Suprapubic skin (tissue), 4 donors: ENCODE data around the gene YIPF2. TPM values are rescaled to one million over a fixed set of nuclear protein-coding genes. Genes with fewer than 3 reads are reported as not detected.
"Not testable (repeated sequence)": the region's sequence is repeated elsewhere in the genome, so short reads cannot be mapped to it uniquely, and the experiment has no call there.

Experiments
- DNase-seq, 2 donors: peaks; one replicate each; pipeline ENCODE4 v3.0.0-alpha.2; 2019; ENCODE audit warnings: low spot score in 2 of 2
- H3K27ac ChIP-seq: fragments of 200-600 bp; sonication (generic); one replicate; pipeline ENCODE4 v1.5.1; 2019
- H3K27me3 ChIP-seq: fragments of 200-600 bp; sonication (generic); one replicate; pipeline ENCODE4 v1.5.1; 2019
- H3K36me3 ChIP-seq: fragments of 200-600 bp; sonication (generic); one replicate; pipeline ENCODE4 v1.5.1; 2019
- H3K4me1 ChIP-seq: fragments of 200-600 bp; sonication (generic); one replicate; pipeline ENCODE4 v1.5.1; 2019
- H3K4me3 ChIP-seq: fragments of 200-600 bp; sonication (generic); one replicate; pipeline ENCODE4 v1.5.1; 2019; ENCODE audit warnings: mild to moderate bottlenecking
- H3K9me3 ChIP-seq: fragments of 200-600 bp; sonication (generic); one replicate; pipeline ENCODE4 v1.5.1; 2019
- CTCF ChIP-seq, 2 donors: fragments of 200-600 bp in 1 of 2; fragments of 450-650 bp in 1 of 2; sonication (generic) in 1 of 2; IDR thresholded peaks; one replicate each; pipeline ENCODE4 v1.5.1; 2016 to 2019; ENCODE audit warnings: antibody characterized with exemption in 2 of 2, mild to moderate bottlenecking in 1 of 2, moderate library complexity in 1 of 2
- EP300 ChIP-seq: sonication (generic); formaldehyde crosslinking; IDR thresholded peaks from one replicate; pipeline ENCODE4 v1.6.1; 2017; ENCODE audit warnings: antibody characterized with exemption
- POLR2A ChIP-seq, 2 donors: fragments of 450-650 bp; IDR thresholded peaks; one replicate each; pipeline ENCODE4 v1.6.1; 2017; ENCODE audit warnings: antibody characterized with exemption in 2 of 2, mild to moderate bottlenecking in 2 of 2, moderate library complexity in 2 of 2
- POLR2AphosphoS5 ChIP-seq, 3 donors: sonication (generic); formaldehyde crosslinking; IDR thresholded peaks; one replicate each; pipeline ENCODE4 v1.6.1; 2017; ENCODE audit warnings: antibody characterized with exemption in 3 of 3
- WGBS: methylation state at CpG from one replicate; pipeline ENCODE4 v1.1.5; 2018; 5-methylcytosine and 5-hydroxymethylcytosine counted together
- total RNA-seq, 4 donors: library from RNA; depleted of rRNA; stranded (reverse); fragments of >200 nt; gene quantifications; one replicate each; pipeline ENCODE4 v1.1.0, GENCODE V29; 2016

Gene YIPF2
- total RNA-seq, 4 donors from 2014 or later: 32.4 to 68.0 (median 50.2) TPM

DNA sequence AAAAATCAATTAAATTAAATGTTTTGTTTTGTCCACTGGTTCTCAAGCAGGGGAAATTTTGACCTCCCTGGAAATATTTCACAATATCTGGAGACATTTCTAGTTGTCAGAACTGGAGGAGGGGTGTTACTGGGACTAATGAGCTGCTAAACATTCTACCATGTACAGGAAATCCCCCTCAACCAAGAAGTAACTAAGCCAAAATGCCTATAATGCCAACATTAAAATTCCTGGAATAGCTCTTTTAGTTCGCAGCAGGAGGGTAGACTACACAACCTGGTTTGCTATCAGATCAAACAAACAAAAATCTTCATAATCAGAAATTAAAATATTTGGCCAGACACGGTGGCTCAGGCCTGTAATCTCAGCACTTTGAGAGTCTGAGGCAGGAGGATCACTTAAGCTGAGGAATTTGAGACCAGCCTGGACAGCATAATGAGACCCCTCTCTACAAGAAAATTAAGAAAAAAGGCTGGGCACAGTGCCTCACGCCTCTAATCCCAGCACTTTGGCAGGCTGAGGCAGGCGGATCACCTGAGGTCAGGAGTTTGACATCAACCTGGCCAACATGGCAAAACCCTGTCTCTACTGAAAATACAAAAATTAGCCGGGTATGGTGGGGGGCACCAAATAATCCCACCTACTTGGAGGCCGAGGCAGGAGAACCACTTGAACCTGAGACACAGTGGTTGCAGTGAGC is 18.7 kb upstream of the YIPF2 start:
- no peaks in the 10 kb centered on the region for H3K27me3 ChIP-seq
- 56% methylated on average over 6 of the region's 6 CpGs for WGBS
- H3K4me1 ChIP-seq: peaks cover 15% of the 10 kb centered on the region
- no peak for DNase-seq
- no peak overlapping the region for H3K4me3 ChIP-seq
- TF ChIP-seq CTCF (IDR thresholded peaks at IDR 0.05) (no peak), POLR2A (IDR thresholded peaks at IDR 0.05) (no peak), EP300 (no peak), POLR2AphosphoS5 (IDR thresholded peaks at IDR 0.05) (no peak)
- no peaks in the 10 kb centered on the region for H3K36me3 ChIP-seq
- H3K9me3 ChIP-seq: no peaks in the 10 kb centered on the region
- no peak overlapping the region for H3K27ac ChIP-seq

GRCh38 chr19:10945264-10945663 is 16.8 kb upstream of the YIPF2 start:
- no peaks in the 10 kb centered on the region for H3K9me3 ChIP-seq
- no peaks in the 10 kb centered on the region for H3K36me3 ChIP-seq
- H3K27me3 ChIP-seq: no peaks in the 10 kb centered on the region
- no peak for DNase-seq
- no peak overlapping the region for H3K27ac ChIP-seq
- H3K4me1 ChIP-seq: peaks cover 18% of the 10 kb centered on the region
- H3K4me3 ChIP-seq: no peak overlapping the region
- TF ChIP-seq CTCF (IDR thresholded peaks at IDR 0.05) (no peak), POLR2A (IDR thresholded peaks at IDR 0.05) (no peak), EP300 (no peak), POLR2AphosphoS5 (IDR thresholded peaks at IDR 0.05) (no peak)
- WGBS: 85% methylated on average over 4 of the region's 4 CpGs

DNA sequence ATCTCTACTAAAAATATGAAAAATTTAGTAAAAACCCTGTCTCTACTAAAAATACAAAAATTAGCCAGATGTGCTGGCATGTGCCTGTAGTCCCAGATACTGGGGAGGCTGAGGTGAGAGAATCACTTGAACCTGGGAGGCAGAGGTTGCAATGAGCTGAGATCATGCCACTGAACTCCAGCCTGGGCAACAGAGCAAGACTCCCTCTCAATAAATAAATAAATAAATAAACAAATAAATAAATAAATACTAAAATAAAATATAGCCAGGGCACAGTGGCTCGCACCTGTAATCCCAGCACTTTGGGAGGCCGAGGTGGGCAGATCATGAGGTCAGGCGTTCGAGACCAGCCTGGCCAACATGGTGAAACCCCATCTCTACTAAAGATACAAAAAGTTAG is 15.0 kb upstream of the YIPF2 start:
- not testable (repeated sequence) for H3K4me3 ChIP-seq, H3K27ac ChIP-seq
- H3K4me1 ChIP-seq: peaks cover 27% of the 10 kb centered on the region

GRCh38 chr19:10941649-10942048 is 13.2 kb upstream of the YIPF2 start:
- not testable (repeated sequence) for H3K27ac ChIP-seq, H3K9me3 ChIP-seq, DNase-seq, H3K27me3 ChIP-seq, H3K36me3 ChIP-seq, H3K4me3 ChIP-seq
- 80% methylated on average over 14 of the region's 14 CpGs for WGBS
- peaks cover 21% of the 10 kb centered on the region for H3K4me1 ChIP-seq

More for the DNA sequence above, 15.0 kb upstream of the YIPF2 start:
- not testable (repeated sequence) for DNase-seq, H3K9me3 ChIP-seq, H3K27me3 ChIP-seq, H3K36me3 ChIP-seq
- 98% methylated on average over 4 of the region's 4 CpGs for WGBS

- peaks cover 10% of the 10 kb centered on the region for H3K36me3 ChIP-seq
- H3K4me1 ChIP-seq: peaks cover 13% of the 10 kb centered on the region
- no peak overlapping the region for H3K27ac ChIP-seq
- no peak for DNase-seq
- H3K27me3 ChIP-seq: no peaks in the 10 kb centered on the region
- TF ChIP-seq EP300 (no peak), CTCF (IDR thresholded peaks at IDR 0.05) (peak; percentile 50 to 55)
- no peak overlapping the region for H3K4me3 ChIP-seq
- 4% methylated on average over 11 of the region's 11 CpGs for WGBS
- H3K9me3 ChIP-seq: no peaks in the 10 kb centered on the region
Observed at GRCh38 chr19:10936661-10937084, 8.2 kb upstream of the YIPF2 start.

DNA sequence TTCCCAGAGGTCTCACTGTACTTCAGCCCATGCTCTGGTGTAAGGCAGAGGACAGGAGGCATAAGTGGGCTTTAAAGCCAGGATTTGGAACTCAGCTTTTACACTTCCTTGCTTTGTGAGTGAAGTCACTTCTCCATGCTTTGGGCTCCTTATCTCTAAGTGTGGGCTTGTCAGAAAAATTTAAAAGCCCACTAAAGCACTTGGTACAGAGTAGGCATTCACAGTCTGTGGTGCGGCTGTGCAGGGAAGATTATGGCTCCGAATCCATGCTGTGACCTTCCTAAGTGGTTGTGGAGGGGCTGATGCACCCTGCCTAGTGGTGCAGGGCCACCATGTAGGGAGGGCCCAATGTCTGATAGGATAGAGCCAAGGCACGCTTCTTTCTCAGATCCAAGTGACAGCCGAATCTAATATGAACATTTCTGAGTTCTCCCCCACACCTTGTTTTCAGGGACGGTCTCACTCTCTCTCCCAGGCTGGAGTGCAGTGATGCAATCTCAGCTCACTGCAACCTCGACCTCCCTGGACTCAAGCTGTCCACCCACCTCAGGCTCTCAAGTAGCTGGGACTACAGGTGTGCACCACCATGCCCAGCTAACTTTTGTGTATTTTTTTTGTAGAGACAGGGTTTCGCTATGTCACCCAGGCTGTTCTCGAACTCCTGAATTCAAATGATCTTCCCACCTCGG is 7.1 kb upstream of the YIPF2 start:
- no peak for TF ChIP-seq EP300
- TF ChIP-seq POLR2AphosphoS5 (IDR thresholded peaks at IDR 0.05): no peak
- TF ChIP-seq POLR2A (IDR thresholded peaks at IDR 0.05): no peak
- TF ChIP-seq CTCF (IDR thresholded peaks at IDR 0.05): no peak
- Histone ChIP-seq H3K36me3 (peaks cover 10% of the 10 kb centered on the region), H3K4me1 (peaks cover 18% of the 10 kb centered on the region), H3K27me3 (no peaks in the 10 kb centered on the region), H3K9me3 (no peaks in the 10 kb centered on the region), H3K4me3 (no peak overlapping the region), H3K27ac (no peak overlapping the region)
- no peak for DNase-seq
- WGBS: 84% methylated on average over 9 of the region's 9 CpGs
